ENCODE results near the gene PCSK7. TPM values are rescaled to one million over a fixed set of nuclear protein-coding genes. Genes with fewer than 3 reads are reported as not detected.

PCSK7 gene
- total RNA-seq, 1 experiment from 2014 or later = 12.6 TPM

DNA sequence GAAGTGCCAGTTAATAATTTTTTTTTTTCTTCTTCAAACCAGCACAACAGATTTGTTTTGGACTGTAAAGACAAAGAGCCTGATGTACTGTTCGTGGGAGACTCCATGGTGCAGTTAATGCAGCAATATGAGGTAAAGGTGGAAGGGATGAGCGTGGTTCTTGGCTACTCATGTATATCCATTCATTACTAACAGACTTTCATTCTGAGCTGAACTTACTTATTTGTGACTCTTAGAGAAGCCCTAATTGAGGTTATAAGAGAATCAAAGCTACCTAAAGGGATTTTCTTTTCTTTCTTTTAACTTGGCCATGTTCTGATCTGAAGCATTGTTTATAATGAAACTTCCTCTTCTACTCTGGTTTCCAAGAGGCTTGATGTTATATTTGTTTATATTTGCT is 72.0 kb downstream of the PCSK7 start:
- Histone ChIP-seq H3K4me3 (no peak overlapping the region), H3K27me3 (no peaks in the 10 kb centered on the region), H3K36me3 (peaks cover 7% of the 10 kb centered on the region; the same call in 1 of the 2 replicates), H3K27ac (no peak overlapping the region), H3K4me1 (no peaks in the 10 kb centered on the region), H3K9me3 (replicated peaks) (no peaks in the 10 kb centered on the region)
- no peak for DNase-seq

DNA sequence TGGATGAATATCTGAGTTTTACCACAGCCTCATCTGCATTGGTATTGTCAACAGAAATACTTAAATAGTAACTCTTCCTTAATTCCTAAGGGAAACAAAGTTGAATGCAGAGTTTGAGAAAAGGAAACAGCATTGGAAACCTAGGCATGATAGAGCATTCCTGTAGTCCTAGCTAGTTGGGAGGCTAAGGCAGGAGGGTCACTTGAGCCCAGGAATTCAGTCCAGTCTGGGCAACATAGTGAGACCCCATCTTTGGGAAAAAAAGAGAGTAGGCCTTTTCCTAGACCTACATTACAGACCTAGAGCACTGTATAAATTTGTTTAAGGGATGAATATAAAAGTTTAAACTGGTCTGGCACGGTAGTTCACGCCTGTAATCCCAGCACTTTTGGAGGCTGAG is 74.4 kb downstream of the PCSK7 start:
- DNase-seq = no peak

DNA sequence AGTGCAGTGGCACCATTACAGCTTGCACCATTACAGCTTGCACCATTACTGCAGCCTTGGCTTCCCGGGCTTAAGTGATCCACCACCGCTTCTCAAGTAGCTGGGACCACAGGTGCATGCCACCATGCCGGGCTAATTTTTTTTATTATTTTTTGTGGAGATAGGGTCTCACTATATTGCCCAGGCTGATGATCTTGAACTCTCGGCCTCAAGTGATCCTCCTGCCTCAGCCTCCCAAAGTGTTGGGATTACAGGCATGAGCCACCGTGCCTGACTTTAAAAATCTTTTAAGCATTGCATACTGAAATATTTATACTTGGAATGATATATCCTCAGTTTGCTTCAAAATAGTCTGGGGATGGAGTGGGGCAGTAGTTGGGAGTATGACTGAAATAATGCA is 77.4 kb downstream of the PCSK7 start:
- Histone ChIP-seq H3K36me3 (0 out of 2 replicates have a peak, but pooled peaks cover 4% of the 10 kb centered on the region), H3K9me3 (replicated peaks) (no peaks in the 10 kb centered on the region), H3K4me3 (no peak overlapping the region), H3K27me3 (no peaks in the 10 kb centered on the region), H3K4me1 (no peaks in the 10 kb centered on the region), H3K27ac (no peak overlapping the region)
- DNase-seq = no peak

More for the DNA sequence above, 74.4 kb downstream of the PCSK7 start:
- Histone ChIP-seq H3K27me3 (no peaks in the 10 kb centered on the region), H3K4me1 (no peaks in the 10 kb centered on the region), H3K4me3 (no peak overlapping the region), H3K36me3 (peaks cover 8% of the 10 kb centered on the region; the same call in 1 of the 2 replicates), H3K9me3 (replicated peaks) (no peaks in the 10 kb centered on the region), H3K27ac (no peak overlapping the region)

Other genes starting within 250 kb of the PCSK7 start
- gene SIK3, start 133.6 kb downstream of the PCSK7 start, total RNA-seq (2014; rRNA removed; shearing (Covaris generic)) = 8.5 and 10.0 TPM in 2 replicates
- gene PAFAH1B2, start 87.8 kb downstream of the PCSK7 start, total RNA-seq (2014; rRNA removed; shearing (Covaris generic)) = 70.2 and 72.8 TPM in 2 replicates
- gene SIDT2, start 53.3 kb downstream of the PCSK7 start, total RNA-seq (2014; rRNA removed; shearing (Covaris generic)) = 13.7 and 15.0 TPM in 2 replicates
- gene TAGLN, start 32.7 kb downstream of the PCSK7 start, total RNA-seq (2014; rRNA removed; shearing (Covaris generic)) = 3.7 and 4.2 TPM in 2 replicates
- 9.5 and 12.4 TPM in 2 replicates for gene RNF214, start 598 bp upstream of the PCSK7 start, total RNA-seq (2014; rRNA removed; shearing (Covaris generic))
- gene BACE1-AS, start 59.3 kb upstream of the PCSK7 start, total RNA-seq (2014; rRNA removed; shearing (Covaris generic)) = 4.2 and 4.7 TPM in 2 replicates
- gene BACE1, start 84.2 kb upstream of the PCSK7 start, total RNA-seq (2014; rRNA removed; shearing (Covaris generic)) = 2.3 and 3.0 TPM in 2 replicates
- 12.6 and 13.5 TPM in 2 replicates for gene CEP164, start 95.8 kb upstream of the PCSK7 start, total RNA-seq (2014; rRNA removed; shearing (Covaris generic))